HG02973 (cell line): Measurements from ENCODE around the gene GNPDA1.

Experiments
- ATAC-seq: cut with Tn5 transposase; IDR thresholded peaks from one replicate; pipeline ENCODE4 v1.9.1; 2021; ENCODE audit warnings: moderate library complexity; ENCODE audit not compliant: unreplicated experiment

The GNPDA1 gene

DNA sequence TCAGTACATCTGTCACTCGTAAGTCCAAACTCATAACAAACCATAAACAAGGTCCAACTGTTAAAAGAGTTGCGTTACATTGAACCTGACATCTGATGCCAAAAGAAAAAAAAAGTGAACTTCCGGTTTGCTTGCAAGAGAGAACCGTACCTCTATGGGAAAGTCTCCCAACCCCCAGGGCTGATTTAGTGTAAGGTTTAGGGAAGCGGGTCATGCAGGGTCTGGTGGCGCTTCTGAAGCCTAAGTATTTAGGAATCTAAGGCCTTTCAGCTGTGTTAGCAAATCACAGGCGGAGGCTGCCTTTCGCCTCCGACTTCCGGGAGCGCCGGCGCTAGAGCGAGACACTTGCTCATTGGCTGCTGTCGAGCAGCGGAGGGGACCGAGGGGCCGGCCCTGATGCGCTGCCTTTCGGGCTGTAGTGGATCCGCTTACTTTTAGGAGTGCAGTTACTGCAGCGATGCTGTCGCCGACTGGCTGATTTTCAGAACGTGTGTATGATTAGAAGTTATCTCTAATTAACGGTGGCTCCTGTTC, 12.0 kb upstream of the GNPDA1 start:
- peak; percentile 100 for ATAC-seq

DNA sequence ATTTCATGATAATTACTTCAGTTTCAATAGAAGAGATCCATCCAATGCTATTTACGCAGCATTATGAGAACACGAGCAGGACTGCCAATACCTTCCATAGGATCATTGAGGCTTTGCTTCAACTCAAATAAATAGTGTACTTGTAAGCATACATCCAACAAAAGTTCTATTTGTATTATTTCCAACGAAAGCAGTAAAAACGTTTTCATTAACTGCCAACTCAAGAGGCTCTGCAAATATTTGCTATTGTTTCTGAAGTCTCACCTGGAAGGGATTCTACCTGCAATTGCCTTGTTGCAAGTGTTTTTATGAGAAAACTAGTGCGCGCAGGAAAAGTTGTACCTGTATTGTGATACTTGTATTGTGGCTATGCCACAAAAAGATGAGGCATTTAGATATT, 11.0 kb upstream of the GNPDA1 start:
- no peak for ATAC-seq

DNA sequence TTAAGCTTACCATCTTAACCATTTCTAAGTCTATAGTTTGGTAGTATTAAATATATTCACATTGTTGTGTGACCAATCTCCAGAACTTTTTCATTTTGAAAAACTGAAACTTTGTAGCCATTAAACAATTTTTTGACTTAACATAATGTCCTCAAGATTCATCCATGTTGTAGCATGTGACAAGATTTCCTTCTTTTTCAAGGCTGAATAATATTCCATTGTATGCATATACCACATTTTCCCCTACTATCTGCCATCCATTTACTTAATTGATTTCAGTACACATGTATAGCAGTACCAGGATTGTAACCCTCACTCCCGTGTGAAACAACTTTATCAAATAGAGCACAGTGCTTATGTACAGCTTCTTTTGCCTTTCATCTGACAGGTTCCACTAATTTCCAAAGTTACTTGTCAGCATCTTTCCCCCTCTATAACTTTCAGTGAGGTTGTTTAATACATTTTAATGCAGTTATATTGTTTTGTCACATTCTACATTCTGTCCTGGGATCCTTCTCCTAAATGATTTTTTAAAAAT, 7.4 kb upstream of the GNPDA1 start:
- no peak for ATAC-seq

DNA sequence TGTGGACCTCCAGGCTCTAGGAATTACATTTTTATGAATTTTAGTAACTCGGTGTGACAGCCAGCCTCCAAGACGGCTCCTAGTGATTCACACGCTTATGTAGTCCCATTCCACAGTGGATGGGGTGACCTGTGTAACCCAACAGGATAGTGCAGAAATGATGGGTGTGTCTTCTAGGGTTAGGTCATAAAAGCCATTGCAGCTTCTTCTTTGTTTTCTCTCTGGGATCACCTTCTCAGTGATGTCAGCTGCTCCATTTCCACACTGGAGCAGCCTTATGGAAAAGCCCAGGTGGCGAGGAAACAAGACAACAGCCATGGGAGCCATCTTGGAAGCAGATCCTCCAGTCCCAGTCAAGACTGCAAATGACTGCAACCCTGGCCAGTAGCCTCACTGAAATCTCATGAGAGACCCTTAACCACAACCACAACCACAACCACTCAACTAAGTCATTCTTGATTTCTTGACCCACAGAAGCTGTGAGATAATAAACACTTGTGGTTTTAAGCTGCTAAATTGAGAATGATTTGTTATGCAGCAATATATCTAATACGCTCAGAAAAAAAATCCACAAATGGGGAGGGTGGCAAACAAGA, 5.1 kb upstream of the GNPDA1 start:
- peak; percentile 28 for ATAC-seq

DNA sequence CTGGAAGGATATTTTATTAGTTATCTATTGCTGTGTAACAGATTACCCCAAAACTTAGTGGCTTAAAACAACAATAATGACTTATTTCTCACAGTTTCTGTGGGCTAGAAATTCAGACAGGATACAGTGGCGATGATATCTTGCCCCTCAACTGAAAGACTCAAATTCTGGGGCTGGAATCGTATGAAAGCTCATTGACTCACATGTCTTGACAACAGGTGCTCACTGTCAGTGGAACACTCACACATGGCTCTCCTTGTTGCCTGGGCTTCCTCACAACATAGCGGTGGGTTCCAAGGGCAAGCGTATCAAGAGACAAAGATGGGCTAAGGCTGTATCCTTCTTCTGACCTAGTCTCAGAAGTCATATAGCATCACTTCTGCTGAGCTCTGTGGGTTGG, 3.7 kb upstream of the GNPDA1 start:
- peak; percentile 35 for ATAC-seq

DNA sequence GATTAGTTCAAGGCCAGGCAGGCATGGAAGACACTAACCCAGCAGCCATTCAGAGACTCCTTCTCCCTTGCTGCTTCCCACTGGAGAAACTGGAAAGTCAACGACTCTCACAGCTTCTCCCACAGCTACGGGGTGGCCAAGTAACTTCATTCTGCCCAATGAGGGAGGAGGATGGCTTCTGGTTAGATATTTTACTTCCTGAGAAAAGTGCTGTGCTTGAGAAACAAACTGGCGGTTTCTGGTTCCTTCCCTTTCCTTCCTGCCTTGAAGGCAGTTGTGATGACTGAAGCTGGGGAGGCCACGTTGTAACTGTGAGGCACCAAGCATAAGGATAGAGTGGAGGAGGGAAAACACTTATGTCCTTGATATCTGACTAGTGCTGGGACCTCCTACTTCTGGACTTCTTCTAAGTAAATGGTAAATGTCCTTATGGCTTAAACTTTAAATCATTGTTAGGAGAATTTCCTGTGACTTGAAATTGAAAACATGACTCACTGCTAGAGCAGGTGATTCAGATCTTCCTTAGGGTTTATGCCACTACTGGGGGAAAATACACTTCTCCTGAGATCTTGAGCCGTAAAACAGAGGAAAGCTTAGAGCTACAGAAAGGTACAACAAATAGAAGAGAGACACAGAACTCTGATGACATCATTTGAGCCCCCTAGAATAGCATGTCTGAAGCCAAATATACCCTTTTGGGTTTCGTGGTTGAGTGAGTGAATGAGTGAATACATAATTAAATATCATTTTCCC, 3.1 kb upstream of the GNPDA1 start:
- ATAC-seq, result peak; percentile 31

DNA sequence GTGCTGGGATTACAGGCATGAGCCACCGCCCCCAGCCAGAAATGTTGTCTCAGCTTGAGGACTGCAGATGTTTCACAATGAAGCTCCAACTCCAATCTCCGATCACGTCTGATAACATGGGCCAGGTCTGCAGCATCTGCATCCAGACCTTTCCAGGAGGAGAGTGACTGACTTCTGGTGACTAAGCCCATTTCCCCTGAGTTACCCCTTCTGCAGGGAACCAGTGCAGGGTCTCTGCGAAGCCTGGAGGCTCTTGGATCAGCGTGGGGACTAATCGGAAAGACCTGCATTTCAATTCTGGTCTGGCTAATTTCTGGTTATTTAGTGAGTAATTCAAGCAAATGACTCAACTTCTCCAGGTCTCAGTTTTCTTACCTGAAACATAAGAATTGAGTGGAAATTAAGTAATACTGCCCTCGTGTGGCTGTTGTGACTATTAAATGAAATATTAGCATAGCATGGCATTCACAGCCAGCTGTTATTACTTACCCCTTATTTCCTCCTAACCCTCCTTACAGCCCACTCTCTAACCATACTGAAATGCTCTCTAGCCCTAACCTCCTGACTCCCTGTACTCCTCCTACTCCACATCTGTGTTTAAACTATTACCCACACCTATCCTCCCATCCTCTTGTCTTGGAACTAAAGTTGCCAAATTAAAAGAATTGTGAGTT, 2.2 kb upstream of the GNPDA1 start:
- no peak for ATAC-seq

DNA sequence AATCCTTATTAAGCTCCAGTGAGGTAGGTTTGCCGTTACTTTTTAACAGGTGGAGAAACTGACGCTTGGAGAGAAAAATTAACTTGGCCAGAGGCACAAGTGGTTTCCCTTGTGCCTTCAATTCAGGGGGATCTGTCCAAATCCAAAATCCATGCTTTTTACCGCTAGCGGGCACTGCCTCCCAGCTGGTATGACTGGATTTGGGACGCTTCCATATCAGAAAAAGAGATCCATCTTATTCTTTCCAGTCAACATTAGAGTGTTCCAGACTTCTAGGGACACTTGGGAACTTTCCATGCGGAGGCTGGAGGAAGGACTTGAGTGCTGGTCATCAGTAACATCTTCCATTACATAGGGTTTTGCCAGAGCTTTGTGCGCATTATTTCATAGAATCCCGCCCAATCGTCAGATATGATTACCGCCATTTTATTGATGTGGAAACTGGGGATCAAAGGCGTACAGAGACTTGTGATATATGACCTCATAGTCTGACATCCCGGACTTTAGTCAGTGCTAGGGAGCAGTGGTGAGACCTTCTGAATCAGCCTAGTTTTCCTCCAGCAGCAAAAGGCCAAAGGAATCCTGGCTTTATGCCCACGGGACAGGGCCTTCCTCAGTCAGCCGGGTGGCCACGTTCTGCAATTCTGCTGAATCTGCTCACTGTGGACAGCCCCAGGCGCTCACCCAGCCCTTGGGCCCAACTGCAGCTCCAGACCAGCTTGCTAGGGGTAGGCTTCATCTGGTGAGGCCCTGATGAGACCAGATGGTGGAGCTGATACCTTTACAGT, 1.1 kb upstream of the GNPDA1 start:
- no peak for ATAC-seq

DNA sequence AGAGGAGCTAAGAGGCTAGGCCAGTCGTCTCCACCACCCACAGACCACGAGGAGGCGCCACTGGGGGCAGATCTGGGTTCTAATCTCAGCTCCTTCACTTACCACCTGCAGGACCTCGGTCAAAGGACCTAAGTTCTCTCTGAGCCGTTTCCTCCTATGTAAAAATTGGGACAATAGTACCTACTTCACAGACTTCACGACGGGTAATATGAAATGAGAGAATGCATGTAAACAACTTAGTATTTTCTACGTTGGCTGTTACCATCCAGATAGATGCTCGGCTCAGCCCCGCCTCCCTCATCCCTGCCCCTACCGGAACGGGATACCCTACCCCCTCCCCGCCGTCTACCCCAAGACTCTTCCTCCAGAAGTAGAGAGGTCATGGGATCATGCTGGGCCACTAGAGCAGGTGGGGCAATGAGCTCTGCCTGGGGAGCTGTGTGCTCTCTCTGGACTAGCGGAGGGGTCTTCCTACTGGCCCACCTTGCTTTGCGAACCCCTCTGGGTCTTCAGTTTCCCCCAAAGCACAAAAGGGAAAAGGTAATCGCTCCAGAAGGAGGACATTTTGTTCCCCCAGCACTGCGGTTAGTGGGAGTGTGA, 541 bp downstream of the GNPDA1 start:
- ATAC-seq, result no peak

DNA sequence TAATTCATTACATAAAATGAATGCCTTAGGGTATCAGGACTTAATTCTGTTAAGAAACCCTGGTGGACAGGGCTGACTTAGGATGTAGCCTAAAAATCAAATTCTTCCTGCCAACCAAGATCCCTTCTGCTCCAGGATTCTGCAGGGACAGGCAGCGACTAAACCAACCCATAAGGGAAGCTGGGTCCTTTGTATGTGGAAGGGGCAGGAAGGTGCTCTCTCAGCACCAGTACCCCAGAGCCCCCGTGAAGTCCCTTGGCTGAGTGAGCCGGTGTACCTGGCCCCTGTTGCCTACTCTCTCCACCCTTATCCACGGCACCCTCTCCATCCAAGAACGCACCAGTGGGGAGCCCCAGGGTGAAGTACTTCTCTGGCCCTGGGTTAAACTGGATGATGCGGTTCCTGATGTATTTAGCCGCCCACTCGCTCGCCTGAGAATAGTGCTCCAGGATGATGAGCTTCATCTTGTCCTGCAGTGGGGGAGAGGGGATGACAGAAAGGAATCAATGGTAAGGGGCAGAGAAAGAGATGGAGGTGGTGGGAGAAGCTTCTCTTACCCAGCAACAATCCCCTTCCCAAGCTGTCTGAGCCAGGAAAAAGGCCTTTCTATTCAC, 1.1 kb downstream of the GNPDA1 start:
- no peak for ATAC-seq

DNA sequence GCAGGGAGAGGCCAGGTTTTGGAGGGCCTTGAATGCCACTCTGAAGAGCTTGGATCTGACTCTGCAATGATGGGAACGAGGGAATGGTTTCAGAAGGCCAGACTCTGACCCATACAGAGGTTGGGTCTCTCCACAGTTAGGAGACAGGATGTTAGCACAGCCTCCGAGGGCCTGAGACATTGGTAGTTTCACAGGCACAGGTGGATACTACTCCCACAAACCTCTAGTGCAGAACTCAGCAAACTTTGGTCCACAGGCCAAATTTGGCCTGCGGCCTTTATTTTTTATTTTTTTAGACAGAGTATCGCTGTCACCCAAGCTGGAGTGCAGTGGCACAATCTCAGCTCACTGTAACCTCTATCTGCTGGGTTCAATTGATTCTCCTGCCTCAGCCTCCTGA, 2.9 kb downstream of the GNPDA1 start:
- ATAC-seq, result no peak

DNA sequence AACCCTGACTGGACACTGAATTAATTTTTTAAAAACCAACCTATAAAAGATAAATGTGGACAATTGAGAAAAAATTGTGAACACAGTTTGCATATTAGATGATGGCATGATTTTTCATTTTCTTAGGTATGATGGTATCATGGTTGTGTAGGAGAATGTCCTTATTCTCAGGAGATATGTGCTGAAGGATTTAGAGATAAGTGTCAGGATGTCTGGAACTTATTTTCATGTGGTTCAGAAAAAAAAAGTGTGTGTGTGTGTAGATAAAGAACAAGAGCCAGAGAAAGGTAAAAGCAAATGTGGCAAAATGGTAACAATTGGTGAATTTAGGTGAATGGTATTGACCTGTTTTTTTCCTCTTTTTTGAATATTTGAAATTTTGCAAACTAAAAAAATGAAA, 4.0 kb downstream of the GNPDA1 start:
- ATAC-seq, result no peak

DNA sequence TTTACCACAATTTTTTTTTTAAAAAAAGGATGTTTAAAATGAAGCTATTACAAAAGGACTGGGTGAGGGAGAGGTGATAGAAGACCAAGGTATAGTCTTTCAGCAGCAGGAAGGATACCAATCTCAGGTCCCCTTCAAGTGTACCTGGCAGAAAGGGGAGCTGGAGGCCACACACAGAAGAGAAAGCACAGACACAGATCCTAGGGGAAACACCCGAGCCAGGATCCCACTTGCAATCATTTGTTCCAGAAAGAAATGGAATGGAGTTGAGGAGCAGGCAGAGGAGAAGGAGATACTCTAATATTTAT, 5.6 kb downstream of the GNPDA1 start:
- peak; percentile 23 for ATAC-seq

DNA sequence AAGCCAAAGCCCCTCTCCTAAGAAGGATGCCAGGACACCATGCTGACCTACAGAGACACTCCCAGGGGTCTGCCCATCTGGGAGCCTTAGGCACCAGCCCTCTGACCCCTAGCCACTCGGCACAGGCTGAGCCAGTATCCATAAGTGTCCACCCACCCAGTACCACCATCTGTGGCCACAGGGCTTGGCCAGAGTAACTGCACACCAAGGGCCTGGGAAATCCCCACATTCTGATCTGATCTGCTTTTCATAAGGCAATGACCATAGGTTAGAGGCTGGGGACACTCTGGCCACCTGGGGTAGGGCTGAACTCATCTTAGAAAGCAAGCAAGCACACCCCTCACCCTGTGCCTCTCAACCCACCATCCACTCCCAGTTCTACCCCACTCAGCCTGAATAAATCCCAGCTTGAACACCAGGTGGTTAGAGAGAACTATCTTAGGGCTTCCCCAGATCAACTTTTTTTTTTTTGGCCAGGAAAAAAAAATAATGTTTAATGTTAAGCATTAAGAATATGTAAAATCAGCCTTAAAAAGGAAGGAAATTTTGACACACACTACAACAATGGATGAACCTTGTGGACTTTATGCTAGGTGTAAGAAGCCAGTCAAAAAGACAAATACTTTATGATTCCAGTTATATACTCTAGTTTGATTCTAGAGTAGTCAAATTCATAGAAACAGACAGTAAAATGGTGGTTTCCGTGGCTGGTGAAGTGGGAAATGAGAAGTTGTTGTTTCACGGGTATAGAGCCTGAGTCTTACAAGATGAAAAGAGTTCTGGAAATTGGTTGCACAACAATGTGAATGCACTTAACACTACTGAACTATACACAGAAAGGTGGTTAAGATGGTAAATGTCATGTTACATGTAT, 6.2 kb downstream of the GNPDA1 start:
- ATAC-seq, result peak; percentile 37

DNA sequence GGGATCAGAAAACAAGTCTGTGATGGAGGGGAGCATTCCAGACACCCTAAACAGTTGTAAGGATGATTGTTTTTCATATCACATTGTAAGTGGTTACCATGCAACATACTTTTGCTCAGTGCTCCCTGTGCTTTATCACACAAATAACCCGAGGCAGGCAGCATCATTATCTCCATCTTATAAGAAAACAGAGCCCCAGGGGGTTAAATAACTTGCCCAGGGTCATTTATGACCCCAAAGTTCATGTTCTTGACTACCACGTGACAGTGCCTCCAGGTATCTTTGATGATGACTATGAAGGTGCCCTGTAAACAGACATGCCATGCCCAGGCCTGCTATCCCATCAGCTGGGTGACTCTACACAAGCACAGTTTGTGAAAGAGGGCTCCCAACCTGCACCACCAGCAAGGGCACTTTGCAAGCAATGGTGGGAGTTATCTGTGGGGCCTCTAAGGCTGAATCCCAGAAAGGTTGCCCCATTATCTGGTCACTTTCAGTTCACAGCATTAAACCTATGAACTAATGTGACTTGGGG, 9.5 kb downstream of the GNPDA1 start:
- ATAC-seq, result no peak

DNA sequence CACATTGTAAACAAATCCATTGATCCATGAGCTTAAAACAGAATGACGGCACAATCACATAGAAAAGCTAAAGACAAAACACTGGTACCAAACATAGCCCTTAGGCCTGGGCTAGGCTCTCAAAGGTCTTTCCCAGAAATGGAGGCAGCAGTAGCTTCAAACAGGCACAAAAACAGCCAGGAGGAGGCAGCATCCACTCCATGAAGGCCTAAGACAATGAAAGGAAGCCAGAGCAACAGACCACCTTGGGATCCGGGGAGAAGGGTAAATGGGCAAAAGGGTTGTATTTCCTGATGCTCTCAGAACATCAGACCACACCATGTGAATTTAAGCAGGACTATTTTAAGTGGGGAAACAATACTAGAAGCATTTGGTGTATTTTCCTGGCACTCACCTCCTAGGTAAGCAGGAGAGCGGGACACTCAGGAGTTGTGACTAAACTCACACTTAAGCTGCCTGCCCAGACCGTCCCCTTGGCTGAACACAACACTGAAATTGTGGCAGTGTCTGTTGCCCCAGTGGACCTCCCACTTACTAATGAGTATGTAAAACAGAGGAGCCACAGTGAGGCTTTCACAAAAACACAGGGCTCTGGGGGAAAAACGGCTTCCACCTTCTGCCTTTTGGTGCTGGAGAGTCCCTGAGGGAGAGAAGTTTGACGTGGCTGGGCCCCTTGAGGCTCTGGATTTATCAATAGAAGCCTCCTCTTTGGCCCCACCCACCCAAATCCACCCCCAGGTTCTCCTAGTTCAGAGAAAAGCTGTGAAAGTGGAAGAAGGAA, 11.9 kb downstream of the GNPDA1 start:
- ATAC-seq, result no peak

DNA sequence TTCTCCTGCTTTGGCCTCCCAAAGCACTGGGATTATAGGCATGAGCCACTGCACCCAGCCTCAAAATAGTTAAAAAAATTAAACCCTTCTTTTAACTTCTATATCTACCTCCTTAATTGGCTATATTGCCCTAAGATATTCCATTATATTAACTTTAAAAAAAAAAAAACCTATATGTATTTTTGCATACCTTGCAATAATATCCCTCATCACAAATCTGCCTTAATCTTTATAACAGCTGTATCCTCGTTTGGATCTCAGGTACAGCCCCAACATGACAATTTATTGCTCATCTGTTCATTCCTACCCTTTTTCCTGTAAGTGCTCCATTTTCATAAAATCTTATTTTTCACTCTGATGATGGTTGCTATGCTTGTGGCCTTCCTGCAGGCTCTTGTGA, 12.7 kb downstream of the GNPDA1 start:
- ATAC-seq, result no peak

DNA sequence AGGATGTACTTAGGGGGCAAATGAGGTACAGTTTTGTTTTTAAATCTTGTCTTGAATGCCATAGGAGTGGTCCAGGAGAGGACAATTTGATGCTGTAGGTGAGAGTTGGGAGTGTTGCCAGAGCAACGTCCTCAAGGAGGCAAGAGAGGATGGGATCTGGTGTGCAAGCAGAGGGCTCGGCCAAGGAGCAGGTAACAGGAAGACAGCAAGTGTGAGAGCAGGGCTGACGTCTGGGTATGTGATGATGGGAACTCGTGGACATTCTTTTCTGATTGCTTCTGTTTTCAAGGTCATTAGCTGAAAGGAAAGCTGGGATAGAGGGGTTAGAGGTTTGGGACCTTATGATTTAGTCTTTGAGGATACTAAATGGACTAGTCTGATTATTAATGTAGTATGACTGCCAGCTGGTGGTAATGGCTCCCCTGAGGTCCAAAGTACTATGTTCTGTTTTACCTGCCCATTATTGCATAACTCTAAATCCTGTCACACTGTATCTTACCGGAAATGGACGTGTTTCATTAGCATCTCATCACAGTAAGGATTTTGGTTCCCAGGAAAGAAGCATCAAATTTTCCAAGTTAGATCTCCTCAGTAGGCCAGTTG, 15.4 kb downstream of the GNPDA1 start:
- no peak for ATAC-seq
